Measurements from ENCODE around the gene BLVRA. TPM values are rescaled to one million over a fixed set of nuclear protein-coding genes. Genes with fewer than 3 reads are reported as not detected.
"Not testable (repeated sequence)": the region's sequence is repeated elsewhere in the genome, so short reads cannot be mapped to it uniquely, and the experiment has no call there.

Gene BLVRA
- total RNA-seq, 1 donor from 2014 or later, result 65.6 TPM

- Histone ChIP-seq H3K27me3 (no peaks in the 10 kb centered on the region), H3K4me1 (peaks cover 7% of the 10 kb centered on the region), H3K9me3 (no peaks in the 10 kb centered on the region), H3K36me3 (peaks cover 0 to 7% of the 10 kb centered on the region in 2 donors), H3K27ac (no peak overlapping the region), H3K4me3 (no peak overlapping the region)
- DNase-seq (ENCODE audit: extremely low spot score in 2 of 2), result no peak
- TF ChIP-seq POLR2AphosphoS5 (IDR thresholded peaks at IDR 0.05; ENCODE audit: insufficient read depth in 1 of 2, low read depth in 1 of 2) (no peak), POLR2A (IDR thresholded peaks at IDR 0.05) (no peak)
- TF ChIP-seq, protein P1, sequence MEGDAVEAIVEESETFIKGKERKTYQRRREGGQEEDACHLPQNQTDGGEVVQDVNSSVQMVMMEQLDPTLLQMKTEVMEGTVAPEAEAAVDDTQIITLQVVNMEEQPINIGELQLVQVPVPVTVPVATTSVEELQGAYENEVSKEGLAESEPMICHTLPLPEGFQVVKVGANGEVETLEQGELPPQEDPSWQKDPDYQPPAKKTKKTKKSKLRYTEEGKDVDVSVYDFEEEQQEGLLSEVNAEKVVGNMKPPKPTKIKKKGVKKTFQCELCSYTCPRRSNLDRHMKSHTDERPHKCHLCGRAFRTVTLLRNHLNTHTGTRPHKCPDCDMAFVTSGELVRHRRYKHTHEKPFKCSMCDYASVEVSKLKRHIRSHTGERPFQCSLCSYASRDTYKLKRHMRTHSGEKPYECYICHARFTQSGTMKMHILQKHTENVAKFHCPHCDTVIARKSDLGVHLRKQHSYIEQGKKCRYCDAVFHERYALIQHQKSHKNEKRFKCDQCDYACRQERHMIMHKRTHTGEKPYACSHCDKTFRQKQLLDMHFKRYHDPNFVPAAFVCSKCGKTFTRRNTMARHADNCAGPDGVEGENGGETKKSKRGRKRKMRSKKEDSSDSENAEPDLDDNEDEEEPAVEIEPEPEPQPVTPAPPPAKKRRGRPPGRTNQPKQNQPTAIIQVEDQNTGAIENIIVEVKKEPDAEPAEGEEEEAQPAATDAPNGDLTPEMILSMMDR (IDR thresholded peaks at IDR 0.05), result no peak
- intact Hi-C loops (cut with DNase I), result no loop called here
Observed at GRCh38 chr7:43779045-43779812, 20.7 kb downstream of the BLVRA start.

DNA sequence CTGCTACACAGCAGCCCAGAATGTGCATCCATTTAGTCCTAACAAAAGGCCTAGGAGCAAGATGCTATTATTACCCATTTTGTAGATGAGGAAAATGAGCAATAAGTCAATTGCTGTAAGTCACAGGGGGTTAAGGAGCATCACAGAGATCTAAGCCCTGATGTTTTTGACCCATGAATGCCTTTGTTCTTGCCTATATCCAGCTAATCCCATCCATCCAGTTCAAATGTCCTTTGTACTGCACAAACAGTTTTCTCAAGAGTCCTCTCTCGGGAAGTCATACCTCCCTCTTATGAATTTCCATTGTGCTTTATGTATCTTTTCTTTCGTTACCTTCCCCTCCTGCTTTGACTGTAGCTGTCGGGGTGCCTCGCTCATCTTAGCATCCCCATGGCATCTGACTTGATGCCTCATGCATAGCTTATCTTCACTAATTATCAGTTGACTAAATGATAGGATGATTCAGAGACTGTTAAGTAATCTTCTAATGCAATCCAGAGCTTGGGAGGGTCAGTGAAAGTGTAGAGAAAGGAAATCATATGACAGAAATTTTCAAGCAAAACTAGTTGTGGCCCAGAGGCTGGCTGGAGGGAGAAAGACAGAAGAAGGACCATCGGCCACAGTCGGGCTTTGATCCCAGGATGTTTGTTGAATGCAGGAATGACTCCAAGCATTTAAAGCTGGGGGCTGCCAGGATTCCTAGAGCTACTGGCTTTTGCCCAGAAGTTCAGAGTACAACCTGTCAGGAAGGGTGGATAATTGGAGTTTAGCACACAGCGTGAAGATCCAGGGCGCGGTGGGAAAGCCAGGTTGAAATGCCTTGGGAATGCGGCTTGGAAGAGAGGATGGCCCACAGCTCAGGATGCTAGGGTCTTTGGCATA, 23.5 kb downstream of the BLVRA start:
- Histone ChIP-seq H3K4me3 (no peak overlapping the region), H3K27me3 (no peaks in the 10 kb centered on the region), H3K36me3 (peaks cover 0 to 7% of the 10 kb centered on the region in 2 donors), H3K9me3 (no peaks in the 10 kb centered on the region), H3K4me1 (peaks cover 16% of the 10 kb centered on the region), H3K27ac (peak overlapping the region; percentile 57)
- no peak for DNase-seq (ENCODE audit: extremely low spot score in 2 of 2)
- intact Hi-C loops (cut with DNase I), result no loop called here
- TF ChIP-seq, protein P1 (IDR thresholded peaks at IDR 0.05), result no peak
- TF ChIP-seq POLR2AphosphoS5 (IDR thresholded peaks at IDR 0.05; ENCODE audit: insufficient read depth in 1 of 2, low read depth in 1 of 2), result peak; percentile 15 to 54

GRCh38 chr7:43782768-43783555, 24.5 kb downstream of the BLVRA start:
- no peaks in the 10 kb centered on the region for H3K27me3 ChIP-seq
- H3K36me3 ChIP-seq, result peaks cover 0 to 12% of the 10 kb centered on the region in 2 donors
- no peak for DNase-seq (ENCODE audit: extremely low spot score in 2 of 2)
- intact Hi-C loops (cut with DNase I), result no loop called here
- H3K4me3 ChIP-seq, result no peak overlapping the region
- TF ChIP-seq POLR2AphosphoS5 (IDR thresholded peaks at IDR 0.05; ENCODE audit: insufficient read depth in 1 of 2, low read depth in 1 of 2) (no peak), POLR2A (IDR thresholded peaks at IDR 0.05) (no peak)
- TF ChIP-seq, protein P1 (IDR thresholded peaks at IDR 0.05), result no peak
- H3K4me1 ChIP-seq, result peaks cover 16% of the 10 kb centered on the region
- H3K27ac ChIP-seq, result peak overlapping the region; percentile 57
- no peaks in the 10 kb centered on the region for H3K9me3 ChIP-seq

- no peak for DNase-seq (ENCODE audit: extremely low spot score in 2 of 2)
- Histone ChIP-seq H3K4me3 (no peak overlapping the region), H3K27ac (no peak overlapping the region), H3K27me3 (no peaks in the 10 kb centered on the region), H3K9me3 (no peaks in the 10 kb centered on the region), H3K4me1 (peaks cover 16% of the 10 kb centered on the region), H3K36me3 (peaks cover 0 to 23% of the 10 kb centered on the region in 2 donors)
- TF ChIP-seq, protein P1 (IDR thresholded peaks at IDR 0.05), result no peak
- TF ChIP-seq POLR2AphosphoS5 (IDR thresholded peaks at IDR 0.05; ENCODE audit: insufficient read depth in 1 of 2, low read depth in 1 of 2) (no peak), POLR2A (IDR thresholded peaks at IDR 0.05) (no peak)
- intact Hi-C loops (cut with DNase I), result no loop called here
Observed at GRCh38 chr7:43784030-43784584, 25.6 kb downstream of the BLVRA start.

DNA sequence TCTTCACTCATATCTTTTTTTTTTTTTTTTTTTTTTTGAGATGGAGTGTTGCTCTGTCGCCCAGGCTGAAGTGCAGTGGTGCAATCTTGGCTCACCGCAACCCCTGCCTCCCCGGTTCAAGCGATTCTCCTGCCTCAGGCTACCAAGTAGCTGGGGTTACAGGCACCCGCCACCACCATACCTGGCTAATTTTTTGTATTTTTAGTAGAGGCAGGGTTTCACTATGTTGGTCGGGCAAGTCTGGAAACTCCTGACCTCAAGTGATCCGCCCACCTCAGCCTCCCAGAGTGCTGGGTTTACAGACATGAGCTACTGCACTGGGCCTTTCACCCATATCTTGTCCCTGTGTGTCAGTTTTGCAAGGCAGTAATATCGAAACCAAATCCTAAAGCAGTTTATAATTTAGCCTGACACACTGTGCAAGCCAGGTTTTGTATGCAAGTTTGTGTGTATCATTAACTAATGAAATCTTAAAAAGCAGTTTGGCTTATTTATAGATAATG, 26.2 kb downstream of the BLVRA start:
- DNase-seq (ENCODE audit: extremely low spot score in 2 of 2); intact Hi-C loops (cut with DNase I): not testable (repeated sequence)
- H3K4me1 ChIP-seq, result peaks cover 16% of the 10 kb centered on the region

More for the DNA sequence above, 26.2 kb downstream of the BLVRA start:
- H3K36me3 ChIP-seq, result peaks cover 0 to 27% of the 10 kb centered on the region in 2 donors
- H3K27ac ChIP-seq, H3K4me3 ChIP-seq, H3K9me3 ChIP-seq, H3K27me3 ChIP-seq: not testable (repeated sequence)
